Ovary (tissue), 9 donors: ENCODE data around the gene CUBN. TPM values are rescaled to one million over a fixed set of nuclear protein-coding genes. Genes with fewer than 3 reads are reported as not detected.

Experiments
- DNase-seq, 5 donors: peaks; one replicate each; pipeline ENCODE4 v3.0.0-alpha.2; 2019 to 2020
- H3K27ac ChIP-seq, 2 donors: fragments of 200-600 bp; one replicate each; pipeline versions ENCODE4 v1.5.1 to v1.8.0; 2019 to 2022
- H3K27me3 ChIP-seq: fragments of 200-600 bp; one replicate; pipeline ENCODE4 v1.8.0; 2022
- H3K36me3 ChIP-seq: fragments of 200-600 bp; sonication (generic); one replicate; pipeline ENCODE4 v1.5.1; 2019
- H3K4me1 ChIP-seq: one replicate; pipeline ENCODE4 v1.8.1; 2013; ENCODE audit warnings: mild to moderate bottlenecking, moderate library complexity; ENCODE audit not compliant: insufficient read depth
- H3K4me3 ChIP-seq: fragments of 200-600 bp; sonication (generic); one replicate; pipeline ENCODE4 v1.5.1; 2017
- H3K9me3 ChIP-seq, 2 donors: fragments of 200-600 bp in 1 of 2; sonication (generic) in 1 of 2; one replicate each; pipeline versions ENCODE4 v1.5.1 to v1.8.1; 2013 to 2019; ENCODE audit warnings: mild to moderate bottlenecking in 1 of 2, moderate library complexity in 1 of 2
- CTCF ChIP-seq, 3 donors: fragments of 450-650 bp in 2 of 3; fragments of 200-600 bp in 1 of 3; IDR thresholded peaks; one replicate each; pipeline versions ENCODE4 v1.5.1 to v1.8.0; 2016 to 2022; ENCODE audit warnings: antibody characterized with exemption in 3 of 3, mild to moderate bottlenecking in 1 of 3
- EP300 ChIP-seq: sonication (generic); formaldehyde crosslinking; IDR thresholded peaks from one replicate; pipeline ENCODE4 v1.6.1; 2017; ENCODE audit warnings: antibody characterized with exemption
- POLR2A ChIP-seq: fragments of 450-650 bp; IDR thresholded peaks from one replicate; pipeline ENCODE4 v1.6.1; 2017; ENCODE audit warnings: antibody characterized with exemption, mild to moderate bottlenecking, moderate library complexity
- WGBS, 3 donors: extraction: QIAGEN DNeasy Blood & Tissue Kit in 1 of 3; methylation state at CpG; one replicate each; pipeline versions ENCODE4 v1.1.5 to v1.1.7; 2013 to 2017; 5-methylcytosine and 5-hydroxymethylcytosine counted together
- intact Hi-C, 4 donors: fragments of 100-400 bp; cut with DNase I; formaldehyde crosslinking; loops; one replicate each; pipeline versions ENCODE4 v1.11.0 to v1.15.1; 2022 to 2023
- polyA plus RNA-seq, 2 donors: library from polyadenylated mRNA; stranded (reverse); fragments of 200-250 nt in 1 of 2; fragments of 350-450 nt in 1 of 2; fragmentation: Illumina TruSeq in 1 of 2; extraction: RNeasy Lipid Tissue Mini Kit (QIAGEN cat#74804) in 1 of 2; gene quantifications; one replicate each; pipeline ENCODE4 v1.2.3, GENCODE V29; 2013 to 2014
- total RNA-seq, 7 donors: library from RNA; depleted of rRNA in 2 of 7; stranded (reverse); fragments of >200 nt in 2 of 7; fragmentation: NEBNext Ultra II Directional in 3 of 7; extraction: Animal tissue kit (Norgen Biotek cat#: 25700) in 3 of 7; gene quantifications; one replicate each; pipeline versions ENCODE4 v1.1.0 to v1.2.4, GENCODE V29; 2016 to 2023
- donor health status: DM: no; HTN: no; CAD: no; lungs with moderate emphysema.
- donor health status: DM: no; HTN: no; CAD: no.
- donor health status: Bipolar disorder and iron deficiency.
- donor health status: DM: yes; HTN: yes; CAD: no.
- donor health status: DM: no; HTN: no; CAD: no.
- donor health status: DM: yes; HTN: yes; CAD: no.

CUBN gene
- total and polyA plus RNA-seq, 9 donors: 1.9 to 5.8 (median 4.0) TPM

GRCh38 chr10:16822726-16823360 lies 306.8 kb downstream of the CUBN start:
- 89 to 91% (median 90%) methylated on average over 4 of the region's 4 CpGs for WGBS, 3 donors
- no peak for DNase-seq

GRCh38 chr10:16822027-16822426 lies 307.6 kb downstream of the CUBN start:
- WGBS, 3 donors: 92 to 94% (median 93%) methylated on average over 2 of the region's 2 CpGs
- H3K4me3 ChIP-seq: no peak overlapping the region
- H3K9me3 ChIP-seq: no peaks in the 10 kb centered on the region
- no peak overlapping the region for H3K27ac ChIP-seq
- H3K4me1 ChIP-seq: no peaks in the 10 kb centered on the region
- H3K27me3 ChIP-seq: no peaks in the 10 kb centered on the region
- no peaks in the 10 kb centered on the region for H3K36me3 ChIP-seq
- intact Hi-C loops: no loop called here
- no peak for DNase-seq
- TF ChIP-seq POLR2A (no peak), EP300 (no peak), CTCF (IDR thresholded peaks at IDR 0.05) (no peak)

More at GRCh38 chr10:16822726-16823360, 306.8 kb downstream of the CUBN start:
- Histone ChIP-seq H3K4me1 (no peaks in the 10 kb centered on the region), H3K4me3 (no peak overlapping the region), H3K27ac (no peak overlapping the region), H3K27me3 (no peaks in the 10 kb centered on the region), H3K9me3 (no peaks in the 10 kb centered on the region), H3K36me3 (no peaks in the 10 kb centered on the region)
- TF ChIP-seq EP300 (no peak), CTCF (IDR thresholded peaks at IDR 0.05) (no peak), POLR2A (no peak)
- intact Hi-C loops: no loop called here

- no peak for DNase-seq
- H3K4me3 ChIP-seq: no peak overlapping the region
- H3K9me3 ChIP-seq: no peaks in the 10 kb centered on the region
- no peak overlapping the region for H3K27ac ChIP-seq
- H3K27me3 ChIP-seq: no peaks in the 10 kb centered on the region
- TF ChIP-seq CTCF (IDR thresholded peaks at IDR 0.05): no peak
- no peak for TF ChIP-seq EP300
- TF ChIP-seq POLR2A: no peak
- WGBS, 3 donors: 92 to 94% (median 93%) methylated on average over 5 of the region's 5 CpGs
- no peaks in the 10 kb centered on the region for H3K36me3 ChIP-seq
- peaks cover 5% of the 10 kb centered on the region for H3K4me1 ChIP-seq
- intact Hi-C loops: no loop called here
Observed at GRCh38 chr10:16820421-16820820, 309.2 kb downstream of the CUBN start.

GRCh38 chr10:16820018-16820417 lies 309.6 kb downstream of the CUBN start:
- intact Hi-C loops: no loop called here
- H3K4me1 ChIP-seq: peaks cover 5% of the 10 kb centered on the region
- no peak overlapping the region for H3K4me3 ChIP-seq
- no peaks in the 10 kb centered on the region for H3K36me3 ChIP-seq
- H3K27ac ChIP-seq: no peak overlapping the region
- no peaks in the 10 kb centered on the region for H3K9me3 ChIP-seq
- TF ChIP-seq POLR2A (no peak), EP300 (no peak), CTCF (IDR thresholded peaks at IDR 0.05) (no peak)
- 75 to 82% (median 78%) methylated on average over 1 of the region's 1 CpG for WGBS, 3 donors
- DNase-seq: no peak
- H3K27me3 ChIP-seq: no peaks in the 10 kb centered on the region
